Measurements from ENCODE around the gene OPCML.

Gene OPCML

GRCh38 chr11:133064152-133064877, 468.0 kb downstream of the OPCML start:
- DNase-seq: peak; percentile 46 to 59

GRCh38 chr11:133058501-133058900, 473.8 kb downstream of the OPCML start:
- no peak for DNase-seq

GRCh38 chr11:133053124-133053776, 479.1 kb downstream of the OPCML start:
- DNase-seq: no peak

- DNase-seq: no peak
Measured at GRCh38 chr11:133052537-133052936, 479.8 kb downstream of the OPCML start.

GRCh38 chr11:133049244-133050019, 482.9 kb downstream of the OPCML start:
- DNase-seq: no peak

GRCh38 chr11:133048270-133048669, 484.0 kb downstream of the OPCML start:
- DNase-seq: no peak

- DNase-seq: no peak
Measured at GRCh38 chr11:133047771-133048115, 484.6 kb downstream of the OPCML start.

- DNase-seq: no peak
Measured at GRCh38 chr11:133047036-133047770, 485.1 kb downstream of the OPCML start.

- DNase-seq: no peak
Measured at GRCh38 chr11:133046252-133046651, 486.0 kb downstream of the OPCML start.

GRCh38 chr11:133041928-133042882, 490.1 kb downstream of the OPCML start:
- no peak for DNase-seq

- no peak for DNase-seq
Measured at GRCh38 chr11:133041181-133041580, 491.1 kb downstream of the OPCML start.

GRCh38 chr11:133040289-133040900, 491.9 kb downstream of the OPCML start:
- no peak for DNase-seq

- no peak for DNase-seq
Measured at GRCh38 chr11:133038850-133039249, 493.5 kb downstream of the OPCML start.

- no peak for DNase-seq
Measured at GRCh38 chr11:133034929-133035328, 497.4 kb downstream of the OPCML start.

GRCh38 chr11:133029107-133029506, 503.2 kb downstream of the OPCML start:
- DNase-seq: no peak

GRCh38 chr11:133026952-133027351, 505.3 kb downstream of the OPCML start:
- no peak for DNase-seq

GRCh38 chr11:133024301-133024700, 508.0 kb downstream of the OPCML start:
- no peak for DNase-seq

- no peak for DNase-seq
Measured at GRCh38 chr11:133023232-133023631, 509.1 kb downstream of the OPCML start.

- DNase-seq: no peak
Measured at GRCh38 chr11:133021553-133021952, 510.7 kb downstream of the OPCML start.

GRCh38 chr11:133020372-133020714, 512.0 kb downstream of the OPCML start:
- DNase-seq: no peak

- no peak for DNase-seq
Measured at GRCh38 chr11:133019545-133020371, 512.5 kb downstream of the OPCML start.
